GM19351 (cell line): Measurements from ENCODE around the gene ZMAT3.
"Not testable (repeated sequence)": the region's sequence is repeated elsewhere in the genome, so short reads cannot be mapped to it uniquely, and the experiment has no call there.

Experiments
- ATAC-seq: cut with Tn5 transposase; IDR thresholded peaks from one replicate; pipeline ENCODE4 v1.9.1; 2021; ENCODE audit warnings: mild to moderate bottlenecking, moderate library complexity; ENCODE audit not compliant: unreplicated experiment

The ZMAT3 gene, protein sequence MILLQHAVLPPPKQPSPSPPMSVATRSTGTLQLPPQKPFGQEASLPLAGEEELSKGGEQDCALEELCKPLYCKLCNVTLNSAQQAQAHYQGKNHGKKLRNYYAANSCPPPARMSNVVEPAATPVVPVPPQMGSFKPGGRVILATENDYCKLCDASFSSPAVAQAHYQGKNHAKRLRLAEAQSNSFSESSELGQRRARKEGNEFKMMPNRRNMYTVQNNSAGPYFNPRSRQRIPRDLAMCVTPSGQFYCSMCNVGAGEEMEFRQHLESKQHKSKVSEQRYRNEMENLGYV

DNA sequence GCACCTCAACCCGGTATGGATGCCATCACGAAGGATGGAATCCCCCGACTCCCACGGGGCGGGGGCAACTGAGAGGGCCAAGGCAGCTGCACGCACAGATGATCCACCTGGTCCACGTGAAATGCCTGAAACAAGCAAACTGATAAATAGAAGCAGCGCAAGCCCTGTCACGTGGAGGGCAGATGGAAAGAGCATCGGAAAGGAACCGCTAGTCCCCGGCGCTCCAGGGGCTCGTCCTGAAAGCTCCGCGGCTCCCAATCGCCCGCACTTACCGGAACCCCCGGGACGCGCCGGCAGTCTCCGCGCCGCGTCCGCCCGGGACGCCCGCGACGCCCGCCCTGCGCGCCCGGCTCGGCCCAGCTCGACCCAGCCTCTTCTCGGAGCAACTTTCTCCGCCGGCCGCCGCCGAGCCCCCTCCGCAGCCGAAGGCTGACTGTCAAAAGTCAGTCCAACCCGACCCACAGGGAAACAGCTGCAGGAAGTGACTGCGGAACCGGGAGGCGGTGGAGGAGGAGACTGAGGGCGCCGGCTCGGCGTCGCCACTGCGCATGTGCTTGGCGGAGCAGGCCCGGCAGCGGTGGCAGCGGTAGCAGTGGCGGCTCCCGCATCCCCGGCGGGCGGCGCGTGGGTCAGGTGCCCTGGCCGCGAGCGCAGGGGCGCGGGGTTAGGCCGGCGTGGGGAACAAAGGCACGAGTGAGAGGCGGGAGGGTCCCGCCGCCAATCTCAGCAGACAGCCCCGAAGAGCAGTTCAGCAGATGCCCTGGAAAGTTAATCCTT is at the start of gene ZMAT3:
ZMAT3 (minus strand) TSS at position 487 of the 777 bp plus-strand sequence. CDS start 4,057 bp downstream, outside the sequence.
- peak; percentile 65 for ATAC-seq

DNA sequence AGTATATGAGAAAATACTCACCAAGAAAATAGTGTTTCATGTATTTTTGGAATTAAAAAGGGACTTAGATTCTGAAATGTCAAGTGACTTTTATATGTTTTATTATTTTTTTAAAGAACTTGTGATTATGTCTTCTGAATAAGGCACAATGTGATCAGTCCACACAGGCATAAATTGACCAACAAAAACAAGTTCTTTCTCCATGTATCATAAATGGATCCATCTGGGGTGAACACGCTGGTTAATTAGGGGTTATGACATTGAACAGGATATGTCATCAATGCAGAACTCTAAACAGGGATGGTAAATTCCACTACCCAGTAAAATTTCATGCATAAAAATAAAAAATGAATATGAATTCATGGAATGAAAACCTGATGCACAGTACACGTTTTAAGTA is 45.2 kb upstream of the ZMAT3 start:
- ATAC-seq: no peak

DNA sequence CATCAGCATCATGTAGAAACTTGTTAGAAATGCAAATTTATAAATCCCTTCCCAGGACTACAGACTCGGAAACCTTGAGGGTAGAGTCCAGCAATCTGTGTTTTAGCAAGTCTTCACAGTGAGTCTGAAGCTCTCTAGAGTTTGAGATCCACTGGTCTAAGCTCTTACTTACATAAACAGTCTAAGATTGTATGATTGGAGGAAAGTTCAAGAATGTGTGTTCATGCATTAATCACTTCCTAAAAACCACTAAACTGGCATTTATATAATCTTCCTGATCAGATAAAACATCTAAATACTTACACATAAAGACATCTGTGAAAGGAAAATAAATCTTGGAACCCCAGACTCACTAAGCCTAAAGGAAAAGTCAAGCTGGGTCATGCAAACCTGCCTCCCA is 43.8 kb upstream of the ZMAT3 start:
- ATAC-seq: not testable (repeated sequence)

DNA sequence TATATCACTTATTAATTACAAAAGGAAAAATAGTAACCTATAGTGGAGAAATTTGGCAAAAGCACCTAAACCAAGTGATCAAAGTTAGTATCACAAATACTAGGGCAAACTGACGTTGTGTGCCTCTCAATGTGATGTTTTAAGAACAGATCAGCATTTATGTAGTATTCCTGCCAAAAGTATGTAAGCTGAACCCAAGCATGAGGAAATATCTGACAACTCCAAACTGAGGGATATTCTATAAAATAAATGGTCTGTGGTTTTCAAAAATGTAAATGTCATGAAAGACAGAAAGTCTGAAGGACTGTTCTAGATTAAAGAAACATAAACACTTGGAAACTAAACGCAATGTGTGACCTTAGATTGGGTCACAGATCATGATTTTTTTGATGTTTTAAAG is 42.3 kb upstream of the ZMAT3 start:
- no peak for ATAC-seq

DNA sequence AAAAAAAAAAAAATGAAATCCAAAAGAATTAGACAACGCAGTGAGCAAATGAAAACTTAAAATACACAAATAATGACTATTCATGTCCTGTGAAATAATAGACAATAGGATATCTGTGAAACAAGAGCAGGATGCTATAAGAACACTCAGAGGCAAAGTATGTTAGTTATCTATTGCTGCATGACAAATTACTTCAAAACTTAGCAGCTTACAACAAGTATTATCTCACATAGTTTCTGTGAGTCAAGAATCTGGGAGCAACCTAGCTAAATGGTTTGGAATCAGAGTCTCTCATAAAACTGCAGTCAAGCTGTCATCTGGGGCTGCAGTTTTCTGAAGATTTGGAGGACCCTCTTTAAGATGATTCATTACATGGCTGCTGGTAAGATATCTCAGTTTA is 36.5 kb upstream of the ZMAT3 start:
- no peak for ATAC-seq

DNA sequence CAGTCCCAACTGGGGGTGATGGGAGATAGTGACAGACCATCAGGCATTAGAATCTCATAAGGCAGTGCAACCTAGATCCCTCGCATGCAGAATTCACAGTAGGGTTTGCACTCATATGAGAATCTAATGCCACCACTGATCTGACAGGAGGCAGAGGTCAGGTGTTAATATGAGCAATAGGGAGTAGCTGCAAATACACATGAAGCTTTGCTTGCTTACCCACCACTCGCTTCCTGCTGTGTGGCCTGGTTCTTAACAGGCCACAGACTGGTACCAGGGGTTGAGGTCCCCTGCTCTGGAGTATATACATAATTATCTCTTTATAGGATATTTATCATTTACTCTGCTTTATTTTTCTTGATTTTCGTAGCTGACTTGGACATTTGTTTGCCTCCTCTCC is 36.0 kb upstream of the ZMAT3 start:
- ATAC-seq: no peak

DNA sequence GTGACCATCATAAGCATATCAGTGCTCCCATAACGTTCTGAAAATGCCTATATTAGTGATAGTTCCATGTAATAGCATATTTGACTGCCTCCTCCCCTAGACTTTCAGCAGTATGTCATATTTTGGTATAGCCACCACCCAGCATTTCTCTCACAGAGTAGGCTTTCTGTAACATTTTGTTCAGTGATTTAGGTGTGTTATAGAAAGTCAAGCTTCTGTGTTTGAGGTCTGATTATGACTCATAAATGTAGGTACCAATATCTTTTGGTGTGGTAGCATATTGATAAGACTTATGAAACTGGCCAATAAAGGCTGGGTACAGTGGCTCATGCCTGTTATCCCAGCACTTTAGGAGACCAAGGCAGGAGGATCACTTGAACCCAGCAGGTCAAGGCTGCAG is 34.3 kb upstream of the ZMAT3 start:
- ATAC-seq: no peak

DNA sequence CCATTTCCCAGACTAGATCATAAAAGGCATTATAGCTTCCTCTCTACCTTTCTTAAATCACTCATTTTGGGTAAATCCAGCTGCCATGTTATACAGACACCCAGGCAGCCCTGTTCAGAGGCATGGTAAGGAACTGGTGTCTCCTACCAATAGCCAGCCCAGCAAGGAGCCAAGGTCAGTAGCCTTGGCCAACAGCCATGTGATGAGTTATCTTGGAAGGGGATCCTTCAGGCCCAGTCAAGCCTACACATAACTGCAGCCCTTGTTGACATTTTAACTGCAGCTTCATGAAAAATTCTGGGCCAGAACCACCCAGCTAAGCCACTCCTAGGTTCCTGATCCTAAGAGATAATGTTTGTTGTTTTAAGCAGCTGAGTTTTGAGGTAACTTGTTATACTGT is 29.0 kb upstream of the ZMAT3 start:
- no peak for ATAC-seq

DNA sequence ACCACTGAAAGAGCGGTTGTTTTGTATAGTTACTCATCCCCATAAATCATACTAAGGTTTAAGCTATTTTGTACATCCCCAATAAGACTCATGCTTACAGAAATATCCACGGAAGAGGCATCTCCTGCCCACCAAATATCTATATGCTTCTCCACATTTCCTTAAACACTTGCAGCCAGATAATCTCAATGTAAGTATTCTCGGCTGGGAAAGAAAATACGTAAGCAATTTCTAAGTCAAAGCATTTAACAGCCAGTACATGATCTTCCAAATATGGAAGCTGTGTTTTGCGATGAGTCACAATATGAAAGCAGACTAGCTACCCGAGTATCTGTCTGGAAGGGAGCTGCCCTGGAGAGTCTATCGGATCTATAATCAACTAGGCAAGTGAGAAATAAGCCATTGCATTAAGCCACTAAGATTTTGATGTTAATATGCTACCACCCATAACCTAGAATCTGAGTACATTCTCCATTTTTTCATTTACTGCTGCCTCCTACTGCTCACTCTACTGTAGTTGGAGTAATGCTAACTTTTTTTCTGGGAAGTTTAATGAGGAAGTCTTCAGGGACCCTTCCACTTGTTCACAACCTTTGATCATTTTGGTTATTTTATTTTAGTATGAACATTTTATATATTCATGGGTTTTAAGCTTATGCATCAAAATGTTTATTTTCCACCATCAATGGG is 26.9 kb upstream of the ZMAT3 start:
- no peak for ATAC-seq

DNA sequence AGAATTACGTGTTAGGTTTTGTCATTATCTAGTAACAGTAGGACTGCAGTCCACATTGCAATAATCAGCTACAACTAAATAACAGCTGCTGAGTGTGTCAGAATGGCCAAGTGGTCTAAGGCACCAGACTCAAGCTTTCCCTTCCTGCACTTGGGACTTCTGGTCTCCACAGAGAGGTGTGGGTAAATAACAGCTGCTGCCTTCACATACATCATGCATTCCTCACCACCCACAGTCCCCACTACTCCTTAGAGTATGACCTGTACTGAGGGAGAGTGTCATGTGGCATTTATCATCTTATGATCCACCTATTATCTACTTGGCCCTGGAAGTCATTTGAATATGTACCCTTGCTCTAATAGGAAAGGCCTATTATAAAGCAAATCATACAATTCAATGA is 22.2 kb upstream of the ZMAT3 start:
- no peak for ATAC-seq

DNA sequence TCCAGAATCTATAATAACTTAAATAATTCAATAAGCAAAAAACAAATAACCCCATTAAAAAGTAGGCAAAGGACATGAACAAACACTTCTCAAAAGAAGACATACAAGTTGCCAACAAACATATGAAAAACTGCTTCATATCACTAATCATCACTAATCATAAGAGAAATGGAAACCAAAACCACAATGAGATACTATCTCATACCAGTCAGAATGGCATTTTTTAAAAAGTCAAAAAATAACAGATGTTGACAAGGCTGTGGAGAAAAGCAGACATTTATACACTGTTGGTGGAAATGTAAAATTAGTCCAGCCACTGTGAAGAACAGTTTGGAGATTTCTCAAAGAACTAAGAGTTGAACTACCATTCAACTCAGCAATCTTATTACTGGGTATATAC is 19.5 kb upstream of the ZMAT3 start:
- ATAC-seq: peak; percentile 70

DNA sequence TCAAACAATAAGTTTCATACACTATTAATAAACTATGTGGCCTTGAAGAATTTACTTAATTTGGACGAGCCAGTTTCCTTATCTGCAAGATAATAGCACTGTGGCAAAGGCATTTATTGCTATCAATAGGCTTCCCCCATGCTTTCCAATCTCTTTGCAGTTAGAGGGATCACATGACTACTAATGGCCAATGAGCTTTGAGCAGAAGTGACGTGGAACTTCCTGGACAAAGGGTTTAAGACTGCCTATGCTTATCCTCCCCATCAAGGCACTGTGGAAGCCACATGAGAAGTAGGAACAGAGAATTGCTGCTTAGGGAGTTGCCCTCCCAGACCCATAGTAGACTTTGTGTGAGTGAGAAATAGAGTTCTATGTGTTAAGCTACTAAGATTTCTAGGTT is 16.7 kb upstream of the ZMAT3 start:
- no peak for ATAC-seq

DNA sequence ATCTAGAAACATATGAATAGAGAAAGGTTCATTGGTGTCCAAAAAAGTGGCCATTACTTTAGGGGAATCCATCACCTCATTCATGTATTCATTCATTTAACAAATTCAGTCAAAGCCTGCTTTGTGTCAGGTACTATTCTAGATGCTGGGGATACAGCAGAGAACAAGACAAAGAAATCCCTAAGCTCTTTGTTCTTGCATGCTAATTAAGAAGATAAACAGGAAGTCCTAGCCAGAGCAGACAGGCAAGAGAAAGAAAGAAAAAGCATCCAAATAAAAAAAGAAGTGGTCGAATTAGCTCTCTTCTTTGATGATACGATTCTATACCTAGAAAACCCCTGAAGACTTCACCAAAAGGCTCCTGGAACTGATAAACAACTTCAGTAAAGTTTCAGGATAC is 12.4 kb upstream of the ZMAT3 start:
- ATAC-seq: peak; percentile 67

DNA sequence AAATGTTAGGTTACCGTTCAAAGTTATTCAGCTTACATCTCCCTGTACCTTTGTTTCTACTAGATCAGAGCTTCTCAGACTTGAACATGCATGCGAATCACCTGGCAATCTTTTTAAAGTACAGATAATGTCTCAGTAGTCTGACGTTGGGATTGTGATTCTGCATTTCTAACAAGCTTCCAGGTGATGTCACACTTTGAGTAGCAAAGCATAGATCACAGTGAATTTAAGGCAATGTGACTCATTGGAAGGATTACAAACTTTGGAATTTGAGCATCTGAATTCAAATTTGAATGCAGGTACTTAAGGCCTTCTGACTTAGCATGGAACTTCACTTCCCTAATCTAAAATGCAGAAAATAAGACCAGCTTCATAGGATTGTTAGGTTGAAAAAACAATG is 10.8 kb upstream of the ZMAT3 start:
- ATAC-seq: no peak

DNA sequence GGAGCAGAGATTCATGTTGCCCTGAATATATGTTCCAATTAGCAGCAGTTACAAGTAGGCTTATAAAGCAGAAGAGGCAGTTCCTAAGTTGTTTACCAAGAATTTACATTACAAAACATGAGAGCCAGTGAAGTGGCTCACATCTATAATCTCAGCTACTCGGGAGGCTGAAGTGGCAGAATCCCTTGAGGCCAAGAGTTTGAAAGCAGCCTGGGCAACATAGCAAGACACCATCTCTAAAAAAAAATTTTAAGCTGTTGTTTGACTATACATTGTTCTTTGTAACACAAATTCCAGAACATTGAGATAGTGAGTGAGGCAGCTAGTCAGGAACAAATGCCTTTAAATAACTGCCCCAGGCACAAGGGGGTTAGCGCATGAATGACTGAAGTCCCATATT is 10.3 kb upstream of the ZMAT3 start:
- ATAC-seq: no peak

DNA sequence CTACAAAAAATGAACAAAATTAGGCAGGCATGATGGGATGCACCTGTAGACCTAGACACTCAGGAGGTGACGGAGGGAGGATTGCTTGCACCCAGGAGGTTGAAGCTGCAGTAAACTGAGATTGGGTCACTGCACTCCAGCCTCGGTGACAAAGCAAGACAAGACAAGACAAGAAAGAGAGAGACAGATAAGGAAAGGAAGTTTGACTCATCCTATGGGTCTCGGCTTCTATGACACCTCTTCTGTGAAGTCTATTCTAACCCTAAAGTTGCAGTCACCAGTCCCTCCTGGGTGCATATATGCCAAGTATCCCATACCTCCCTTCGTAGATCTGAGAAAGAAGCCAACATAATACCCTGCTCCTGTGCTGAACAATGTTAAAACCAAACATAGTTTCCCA is 7.9 kb upstream of the ZMAT3 start:
- ATAC-seq: no peak

DNA sequence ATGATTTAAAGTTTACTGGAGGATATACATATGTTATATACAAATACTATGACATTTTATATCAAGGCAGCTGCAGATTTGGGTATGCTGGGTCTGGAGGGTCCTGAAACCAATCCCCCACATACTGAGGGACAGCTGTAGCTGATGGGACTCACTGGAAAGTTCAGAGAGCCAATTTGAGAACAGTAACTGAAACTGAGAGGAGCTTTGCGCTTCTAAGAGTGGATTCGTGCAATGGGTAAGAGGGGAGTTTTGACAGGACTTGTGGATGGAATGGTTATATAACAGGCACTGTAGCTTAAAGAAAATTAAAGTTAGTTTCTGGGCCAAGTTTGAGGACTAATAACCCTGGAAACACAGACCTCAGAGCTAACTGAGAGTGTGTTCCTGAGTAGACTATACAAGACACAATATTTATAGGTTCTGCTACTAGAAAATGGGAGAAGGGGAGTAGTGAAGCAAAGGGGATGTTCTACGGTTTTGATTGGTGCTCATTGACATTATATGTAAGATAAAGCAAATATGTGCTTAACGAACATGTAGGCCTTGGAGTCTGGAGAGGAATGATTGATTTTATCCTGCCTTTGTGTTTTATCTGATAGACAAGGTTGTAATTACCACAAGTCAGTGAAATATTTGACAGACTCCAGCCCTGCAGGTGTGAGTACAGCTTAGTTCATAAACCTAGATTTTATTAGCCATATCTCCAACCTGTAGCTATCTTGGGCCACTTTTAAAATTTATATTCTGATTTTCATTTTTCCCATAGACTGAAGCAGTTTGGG is 4.8 kb upstream of the ZMAT3 start:
- ATAC-seq: peak; percentile 28

DNA sequence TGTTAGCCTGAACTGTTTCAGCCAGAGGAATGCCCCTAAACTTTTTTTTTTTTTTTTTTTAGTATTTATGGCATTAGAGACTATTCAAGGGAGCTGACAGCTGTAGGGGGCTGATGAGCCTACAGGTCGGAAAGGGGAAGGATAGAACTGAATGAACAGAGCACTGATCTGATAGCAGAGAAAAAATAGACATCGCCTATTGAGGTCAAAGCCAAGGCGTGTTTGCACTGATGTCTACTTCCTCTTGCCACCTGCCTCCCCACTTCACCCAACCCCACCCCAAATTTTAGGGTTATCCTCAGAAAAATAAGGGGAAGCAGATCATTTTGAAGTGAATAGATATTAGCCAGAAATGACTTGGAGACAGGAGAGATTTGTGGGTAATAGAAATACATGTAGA is 3.0 kb upstream of the ZMAT3 start:
- ATAC-seq: peak; percentile 36

DNA sequence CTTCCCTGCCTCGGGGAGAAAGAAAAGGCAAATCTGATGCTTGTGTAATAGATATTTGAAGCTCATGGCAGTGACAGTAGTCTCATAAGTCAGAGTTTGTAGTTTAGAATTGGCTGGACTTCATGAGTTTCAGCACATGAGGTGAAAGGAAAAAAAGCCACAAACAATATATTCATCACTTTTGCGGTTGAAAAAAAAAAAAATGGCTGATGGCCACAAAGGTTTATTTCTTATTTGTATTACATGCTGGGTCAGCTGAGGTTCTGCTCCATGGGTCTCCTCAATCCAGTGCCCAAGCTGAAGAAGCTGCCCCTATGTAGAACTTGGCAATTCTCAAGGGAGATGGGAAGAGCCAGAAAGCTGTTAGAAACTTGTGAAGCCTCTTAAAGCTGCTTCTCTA is 2.2 kb upstream of the ZMAT3 start:
- no peak for ATAC-seq

DNA sequence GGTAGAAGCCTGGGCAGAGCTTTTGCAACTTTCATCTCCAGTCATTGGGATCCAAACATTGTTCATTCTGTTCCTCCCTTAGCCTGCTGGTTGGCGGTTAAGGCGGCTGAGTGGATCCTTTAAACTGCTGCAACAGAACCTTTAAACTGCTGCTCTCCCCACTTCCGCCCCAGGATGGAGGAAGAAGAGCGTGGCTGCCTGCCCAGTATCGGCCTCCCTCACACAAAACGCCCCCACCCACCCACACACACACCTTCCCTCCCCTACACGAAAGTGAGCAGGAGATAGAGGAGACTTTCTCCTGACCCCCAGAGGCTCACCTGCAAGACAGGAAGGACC is 460 bp upstream of the ZMAT3 start:
- peak; percentile 25 for ATAC-seq

DNA sequence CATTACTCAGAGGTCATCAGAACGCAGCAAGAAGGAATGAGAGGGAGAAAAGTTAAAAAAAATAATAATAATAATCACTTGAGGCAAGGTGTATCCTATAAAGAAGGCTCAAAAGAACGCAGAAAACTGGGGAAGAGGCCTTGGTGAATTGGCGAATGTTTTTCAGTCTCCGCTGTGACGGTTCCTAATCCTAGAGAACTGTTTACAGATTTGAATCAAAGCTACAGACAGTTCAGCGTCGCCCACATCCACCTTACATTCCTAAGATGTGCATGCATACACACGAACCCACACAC is 634 bp downstream of the ZMAT3 start:
- no peak for ATAC-seq
